CMK (cell line): Measurements from ENCODE around the gene ARHGEF17.
"Not testable (repeated sequence)": the region's sequence is repeated elsewhere in the genome, so short reads cannot be mapped to it uniquely, and the experiment has no call there.

Source experiments
- DNase-seq: peaks from one replicate; pipeline ENCODE4 v3.0.0-alpha.2; 2010; ENCODE audit warnings: low read depth

The ARHGEF17 gene

GRCh38 chr11:73308003-73308960 lies at the start of gene ARHGEF17:
ARHGEF17 (plus strand) TSS chr11:73308276; CDS start chr11:73308639, 363 bp downstream.
- no peak for DNase-seq

- DNase-seq = no peak
Measured at GRCh38 chr11:73259406-73260126, 48.5 kb upstream of the ARHGEF17 start.

- no peak for DNase-seq
Measured at GRCh38 chr11:73260127-73260457, 48.0 kb upstream of the ARHGEF17 start.

GRCh38 chr11:73262851-73263495 lies 45.1 kb upstream of the ARHGEF17 start:
- DNase-seq = no peak

- no peak for DNase-seq
Measured at GRCh38 chr11:73263640-73264039, 44.4 kb upstream of the ARHGEF17 start.

- no peak for DNase-seq
Measured at GRCh38 chr11:73265278-73265810, 42.7 kb upstream of the ARHGEF17 start.

GRCh38 chr11:73265853-73266645 lies 42.0 kb upstream of the ARHGEF17 start:
- DNase-seq = no peak

- DNase-seq = no peak
Measured at GRCh38 chr11:73266646-73267020, 41.4 kb upstream of the ARHGEF17 start.

GRCh38 chr11:73267122-73267846 lies 40.8 kb upstream of the ARHGEF17 start:
- DNase-seq = no peak

- DNase-seq = no peak
Measured at GRCh38 chr11:73267906-73268540, 40.1 kb upstream of the ARHGEF17 start.

- no peak for DNase-seq
Measured at GRCh38 chr11:73268671-73269271, 39.3 kb upstream of the ARHGEF17 start.

GRCh38 chr11:73269459-73270015 lies 38.5 kb upstream of the ARHGEF17 start:
- no peak for DNase-seq

- no peak for DNase-seq
Measured at GRCh38 chr11:73270016-73270854, 37.8 kb upstream of the ARHGEF17 start.

- DNase-seq = no peak
Measured at GRCh38 chr11:73270855-73271477, 37.1 kb upstream of the ARHGEF17 start.

- DNase-seq = not testable (repeated sequence)
Measured at GRCh38 chr11:73271478-73271865, 36.6 kb upstream of the ARHGEF17 start.

GRCh38 chr11:73271936-73272679 lies 36.0 kb upstream of the ARHGEF17 start, which contains the start of gene P2RY6:
P2RY6 (plus strand) TSS chr11:73272338; CDS start chr11:73296519, 24,181 bp downstream.
- DNase-seq = no peak

- no peak for DNase-seq
Measured at GRCh38 chr11:73272680-73273038, 35.4 kb upstream of the ARHGEF17 start.
